DND-41 (cell line): ENCODE measurements around the gene SCML2.

Source experiments
- CTCF ChIP-seq: IDR thresholded peaks from 2 replicates; pipeline ENCODE4 v1.5.1; 2012; ENCODE audit warnings: borderline replicate concordance, low read length, moderate library complexity, mild to moderate bottlenecking; ENCODE audit not compliant: poor library complexity, severe bottlenecking; ENCODE audit errors: extremely low read depth
- EZH2 ChIP-seq: IDR thresholded peaks from 3 replicates; pipeline ENCODE4 v1.6.1; 2012; ENCODE audit warnings: borderline replicate concordance, low read depth, mild to moderate bottlenecking, moderate library complexity, low read length, inconsistent platforms; ENCODE audit not compliant: severe bottlenecking

GRCh38 chrX:18297251-18297650 is 57.2 kb downstream of the SCML2 start:
- TF ChIP-seq EZH2 (no peak), CTCF (no peak)
